ENCODE measurements around the gene SLC6A15.

SLC6A15 gene

GRCh38 chr12:84954415-84954814 lies 41.8 kb upstream of the SLC6A15 start:
- Histone ChIP-seq H3K4me1 (ENCODE audit: control insufficient read depth, low read length) (peaks cover 16% of the 10 kb centered on the region), H3K9me3 (ENCODE audit: control insufficient read depth, insufficient read depth, low read length) (peaks cover 3% of the 10 kb centered on the region; the same call in 1 of the 2 replicates), H3K9me2 (replicated peaks; ENCODE audit: control insufficient read depth, low read length) (no peaks in the 10 kb centered on the region), H3F3A (ENCODE audit: control insufficient read depth, insufficient read depth) (no peaks in the 10 kb centered on the region), H3K36me3 (ENCODE audit: control insufficient read depth, low read length) (no peaks in the 10 kb centered on the region), H3K79me2 (ENCODE audit: control insufficient read depth, low read length) (no peaks in the 10 kb centered on the region), H3K4me3 (ENCODE audit: low read length) (no peak overlapping the region), H3K27ac (ENCODE audit: low read depth, low read length) (no peak overlapping the region), H3K27me3 (ENCODE audit: control insufficient read depth, low read length) (no peaks in the 10 kb centered on the region), H3K4me2 (ENCODE audit: low read length) (no peak overlapping the region), H4K20me1 (ENCODE audit: control insufficient read depth, insufficient read depth, low read depth, low read length) (no peaks in the 10 kb centered on the region)
- TF ChIP-seq EZH2phosphoT487 (IDR thresholded peaks at IDR 0.05; ENCODE audit: borderline replicate concordance, low read length), result no peak
- TF ChIP-seq CTCF (IDR thresholded peaks at IDR 0.05; ENCODE audit: low read depth, low read length, poor library complexity, severe bottlenecking), result no peak

GRCh38 chr12:84950971-84951546 lies 38.5 kb upstream of the SLC6A15 start:
- no peaks in the 10 kb centered on the region for H3K27me3 ChIP-seq (ENCODE audit: control insufficient read depth, low read length)
- no peaks in the 10 kb centered on the region for H4K20me1 ChIP-seq (ENCODE audit: control insufficient read depth, insufficient read depth, low read depth, low read length)
- H3K4me3 ChIP-seq (ENCODE audit: low read length), result no peak overlapping the region
- H3K4me2 ChIP-seq (ENCODE audit: low read length), result no peak overlapping the region
- H3K36me3 ChIP-seq (ENCODE audit: control insufficient read depth, low read length), result no peaks in the 10 kb centered on the region
- no peaks in the 10 kb centered on the region for H3F3A ChIP-seq (ENCODE audit: control insufficient read depth, insufficient read depth)
- H3K9me2 ChIP-seq (replicated peaks; ENCODE audit: control insufficient read depth, low read length), result no peaks in the 10 kb centered on the region
- H3K79me2 ChIP-seq (ENCODE audit: control insufficient read depth, low read length), result no peaks in the 10 kb centered on the region
- peaks cover 3% of the 10 kb centered on the region; the same call in 1 of the 2 replicates for H3K9me3 ChIP-seq (ENCODE audit: control insufficient read depth, insufficient read depth, low read length)
- H3K27ac ChIP-seq (ENCODE audit: low read depth, low read length), result no peak overlapping the region
- H3K4me1 ChIP-seq (ENCODE audit: control insufficient read depth, low read length), result peaks cover 23% of the 10 kb centered on the region
- TF ChIP-seq EZH2phosphoT487 (IDR thresholded peaks at IDR 0.05; ENCODE audit: borderline replicate concordance, low read length) (no peak), CTCF (IDR thresholded peaks at IDR 0.05; ENCODE audit: low read depth, low read length, poor library complexity, severe bottlenecking) (no peak)

- no peak overlapping the region for H3K4me2 ChIP-seq (ENCODE audit: low read length)
- no peaks in the 10 kb centered on the region for H3F3A ChIP-seq (ENCODE audit: control insufficient read depth, insufficient read depth)
- H3K4me3 ChIP-seq (ENCODE audit: low read length), result no peak overlapping the region
- no peaks in the 10 kb centered on the region for H3K36me3 ChIP-seq (ENCODE audit: control insufficient read depth, low read length)
- no peak overlapping the region for H3K27ac ChIP-seq (ENCODE audit: low read depth, low read length)
- H3K4me1 ChIP-seq (ENCODE audit: control insufficient read depth, low read length), result peaks cover 16% of the 10 kb centered on the region
- no peaks in the 10 kb centered on the region for H3K9me3 ChIP-seq (ENCODE audit: control insufficient read depth, insufficient read depth, low read length)
- no peaks in the 10 kb centered on the region for H3K27me3 ChIP-seq (ENCODE audit: control insufficient read depth, low read length)
- no peaks in the 10 kb centered on the region for H3K9me2 ChIP-seq (replicated peaks; ENCODE audit: control insufficient read depth, low read length)
- TF ChIP-seq CTCF (IDR thresholded peaks at IDR 0.05; ENCODE audit: low read depth, low read length, poor library complexity, severe bottlenecking) (no peak), EZH2phosphoT487 (IDR thresholded peaks at IDR 0.05; ENCODE audit: borderline replicate concordance, low read length) (no peak)
- H3K79me2 ChIP-seq (ENCODE audit: control insufficient read depth, low read length), result no peaks in the 10 kb centered on the region
- H4K20me1 ChIP-seq (ENCODE audit: control insufficient read depth, insufficient read depth, low read depth, low read length), result no peaks in the 10 kb centered on the region
Observed at GRCh38 chr12:84946753-84947152, 34.2 kb upstream of the SLC6A15 start.

All from DOHH2 (cell line).